Lower lobe of right lung (tissue), 2 donors: Measurements from ENCODE around the gene BAAT. TPM values are rescaled to one million over a fixed set of nuclear protein-coding genes. Genes with fewer than 3 reads are reported as not detected.

Source experiments
- ATAC-seq, 2 donors: fragments of 200-7000 bp; cut with Tn5 transposase; one replicate each; pipeline ENCODE4 v1.9.1; 2020 to 2022; ENCODE audit warnings: mild to moderate bottlenecking in 2 of 2, moderate library complexity in 2 of 2
- DNase-seq: peaks from one replicate; pipeline ENCODE4 v3.0.0-alpha.2; 2020
- H3K27ac ChIP-seq: fragments of 200-600 bp; one replicate; pipeline ENCODE4 v1.8.0; 2022
- H3K27me3 ChIP-seq: fragments of 200-600 bp; one replicate; pipeline ENCODE4 v1.8.0; 2022; ENCODE audit warnings: low read depth
- H3K36me3 ChIP-seq: fragments of 200-600 bp; one replicate; pipeline ENCODE4 v1.8.0; 2022; ENCODE audit warnings: mild to moderate bottlenecking
- H3K4me1 ChIP-seq: fragments of 200-600 bp; one replicate; pipeline ENCODE4 v1.8.0; 2022
- H3K4me3 ChIP-seq: fragments of 200-600 bp; one replicate; pipeline ENCODE4 v1.8.0; 2022; ENCODE audit warnings: mild to moderate bottlenecking
- H3K9me3 ChIP-seq: fragments of 200-600 bp; one replicate; pipeline ENCODE4 v1.8.0; 2022
- CTCF ChIP-seq: fragments of 200-600 bp; IDR thresholded peaks from one replicate; pipeline ENCODE4 v1.8.0; 2022; ENCODE audit warnings: antibody characterized with exemption, mild to moderate bottlenecking
- intact Hi-C: fragments of 100-400 bp; cut with DNase I; formaldehyde crosslinking; loops from one replicate; pipeline ENCODE4 v1.11.0; 2022
- total RNA-seq: library from RNA; stranded (reverse); fragmentation: NEBNext Ultra II Directional; extraction: Animal tissue kit (Norgen Biotek cat#: 25700); gene quantifications from one replicate; pipeline ENCODE4 v1.2.1, GENCODE V29; 2021
- donor health status: DM: no; HTN: yes; CAD: no; lungs with severe emphysema.

Gene BAAT
- total RNA-seq, 1 donor from 2014 or later: not detected

DNA sequence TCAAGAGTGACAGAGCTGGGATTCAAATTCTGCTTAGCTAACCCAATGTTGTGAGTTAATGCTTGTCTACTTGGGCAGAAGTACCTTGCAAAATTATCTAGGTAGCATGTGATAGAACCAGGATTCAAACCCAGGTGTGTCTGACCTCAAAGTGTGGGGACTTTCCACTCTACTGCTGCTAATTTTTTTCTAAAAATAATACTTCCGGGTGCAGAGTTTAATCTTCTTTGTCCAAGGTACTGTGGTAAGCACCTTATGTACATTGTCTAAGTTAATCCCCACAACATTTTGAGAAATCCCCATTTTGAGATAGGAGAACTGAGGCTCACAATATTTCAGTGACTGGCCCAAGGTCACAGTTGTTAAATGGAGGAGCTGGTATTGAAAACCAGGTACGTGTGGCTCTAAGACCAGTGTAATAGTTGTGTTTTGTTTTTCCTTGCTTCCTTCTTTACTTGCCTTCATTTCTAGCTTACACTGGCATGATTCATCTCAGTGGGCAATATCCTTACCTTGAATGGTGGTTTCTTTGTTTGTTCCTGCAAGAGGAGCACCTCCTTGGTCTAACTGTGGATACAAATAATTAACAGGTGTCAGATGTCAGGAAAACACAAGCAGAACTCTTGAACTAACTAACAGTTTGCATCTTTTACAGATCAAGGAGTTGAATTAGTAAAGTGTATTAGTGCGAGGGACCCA is 43.3 kb upstream of the BAAT start:
- no peaks in the 10 kb centered on the region for H3K4me1 ChIP-seq
- H3K27me3 ChIP-seq: no peaks in the 10 kb centered on the region
- H3K9me3 ChIP-seq: no peaks in the 10 kb centered on the region
- ATAC-seq: no peak
- no peak overlapping the region for H3K27ac ChIP-seq
- H3K4me3 ChIP-seq: no peak overlapping the region
- intact Hi-C loops: no loop called here
- TF ChIP-seq CTCF: no peak
- no peaks in the 10 kb centered on the region for H3K36me3 ChIP-seq
- no peak for DNase-seq

DNA sequence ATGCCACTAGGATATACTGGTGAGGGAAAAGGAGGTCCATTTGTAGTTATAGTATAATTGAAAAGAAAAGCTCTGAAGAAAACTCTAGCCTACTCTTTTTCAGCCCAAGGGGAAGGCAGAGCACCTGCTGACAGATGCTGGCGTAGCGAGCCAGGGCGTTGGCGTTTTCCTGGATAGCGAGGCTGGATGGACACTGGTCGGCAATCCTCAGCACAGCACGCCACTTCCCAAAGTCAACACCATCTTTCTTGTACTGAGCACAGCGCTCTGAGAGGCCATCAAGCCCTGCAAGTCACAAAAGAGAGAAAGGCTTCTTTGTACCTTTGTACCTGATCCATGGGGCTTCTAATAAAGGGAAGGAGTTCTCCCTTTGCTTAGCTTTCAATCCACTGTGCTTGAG is 42.6 kb upstream of the BAAT start:
- DNase-seq: no peak
- intact Hi-C loops: no loop called here
- no peak for TF ChIP-seq CTCF
- Histone ChIP-seq H3K27me3 (no peaks in the 10 kb centered on the region), H3K4me3 (no peak overlapping the region), H3K4me1 (no peaks in the 10 kb centered on the region), H3K27ac (no peak overlapping the region), H3K9me3 (no peaks in the 10 kb centered on the region), H3K36me3 (no peaks in the 10 kb centered on the region)
- no peak for ATAC-seq

- no peak overlapping the region for H3K4me3 ChIP-seq
- peak; percentile 44 for DNase-seq
Observed at GRCh38 chr9:101421653-101422065, 36.9 kb upstream of the BAAT start.

DNA sequence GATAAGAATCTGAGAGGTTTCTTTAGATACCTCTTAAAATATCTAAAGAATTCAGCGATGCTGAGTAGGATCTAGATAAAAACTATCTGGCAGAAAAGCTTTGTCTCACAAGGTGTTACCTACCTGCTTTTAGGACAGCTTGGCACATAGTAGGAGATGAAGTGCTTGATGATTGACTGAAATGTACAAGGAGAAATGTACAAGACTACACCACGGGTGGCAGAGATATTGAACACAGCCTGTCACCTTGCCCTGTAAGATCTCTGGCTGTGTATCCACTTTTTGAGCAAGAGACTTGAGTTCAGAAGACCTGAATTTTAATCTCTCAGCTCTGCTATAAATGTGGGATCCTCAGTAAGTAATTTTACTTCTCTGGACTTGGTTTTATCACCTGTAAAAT is 35.1 kb upstream of the BAAT start:
- TF ChIP-seq CTCF: no peak
- intact Hi-C loops: no loop called here

More at GRCh38 chr9:101421653-101422065, 36.9 kb upstream of the BAAT start:
- Histone ChIP-seq H3K4me1 (no peaks in the 10 kb centered on the region), H3K36me3 (no peaks in the 10 kb centered on the region), H3K9me3 (peaks cover 22% of the 10 kb centered on the region), H3K27me3 (no peaks in the 10 kb centered on the region), H3K27ac (no peak overlapping the region)
- TF ChIP-seq CTCF: no peak
- intact Hi-C loops: no loop called here
- ATAC-seq: peak; percentile 27 to 54

DNA sequence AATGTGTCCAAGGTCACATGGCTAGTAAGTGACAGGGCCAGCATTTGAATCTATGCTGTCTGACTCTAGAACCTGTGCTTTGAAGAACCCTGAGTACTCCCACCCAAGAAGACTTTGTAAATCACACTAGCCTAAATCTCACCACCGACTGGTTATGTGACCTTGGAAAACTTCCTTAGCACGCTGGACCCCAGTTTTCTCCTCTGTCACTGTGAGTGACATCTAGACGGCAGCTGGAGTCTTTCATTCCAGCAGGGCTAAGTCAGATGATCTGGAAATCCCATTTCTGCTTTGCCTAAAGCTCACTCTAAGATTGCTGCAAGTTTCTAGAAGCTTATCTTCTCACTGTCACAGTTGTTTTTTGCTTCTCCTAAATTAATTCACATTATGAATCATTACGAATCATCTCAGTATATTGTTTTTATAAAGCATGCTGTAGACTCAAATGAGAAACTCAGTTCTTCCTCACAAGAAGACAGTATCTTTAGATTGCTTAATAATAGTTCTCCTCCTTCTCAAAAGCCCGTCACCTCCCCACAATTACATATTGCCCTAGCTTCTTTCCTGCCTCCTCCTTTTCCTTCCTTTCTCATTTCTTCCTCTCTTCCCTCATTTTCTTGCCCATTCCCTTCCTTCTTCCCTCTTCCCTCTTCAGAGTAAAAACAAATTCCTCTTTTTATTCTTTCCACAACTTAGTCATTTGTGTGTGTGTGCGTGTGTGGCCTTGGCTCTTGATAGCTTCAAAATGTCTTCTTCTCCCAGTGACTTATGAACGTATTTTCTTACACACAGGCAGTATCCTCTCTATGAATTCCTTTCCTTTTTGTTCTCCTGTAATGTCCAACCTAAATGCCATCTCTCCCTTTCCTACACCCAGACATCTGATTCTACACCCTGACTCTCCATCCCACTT is 34.0 kb upstream of the BAAT start:
- H3K4me3 ChIP-seq: no peak overlapping the region
- ATAC-seq: no peak
- no peaks in the 10 kb centered on the region for H3K27me3 ChIP-seq
- H3K27ac ChIP-seq: no peak overlapping the region
- TF ChIP-seq CTCF: no peak
- no peak for DNase-seq
- peaks cover 44% of the 10 kb centered on the region for H3K9me3 ChIP-seq
- no peaks in the 10 kb centered on the region for H3K4me1 ChIP-seq
- H3K36me3 ChIP-seq: no peaks in the 10 kb centered on the region
- intact Hi-C loops: no loop called here

More for the DNA sequence above, 35.1 kb upstream of the BAAT start:
- Histone ChIP-seq H3K4me3 (no peak overlapping the region), H3K9me3 (peaks cover 33% of the 10 kb centered on the region), H3K36me3 (no peaks in the 10 kb centered on the region), H3K27me3 (no peaks in the 10 kb centered on the region), H3K27ac (no peak overlapping the region), H3K4me1 (no peaks in the 10 kb centered on the region)
- no peak for ATAC-seq
- DNase-seq: no peak
